KMS-11 (cell line): ENCODE measurements around the gene POU2F1.

Source experiments
- H2AFZ ChIP-seq: fragments of 200-600 bp; sonication (generic); 2 replicates; pipeline ENCODE4 v1.6.1; 2016; ENCODE audit warnings: antibody characterized with exemption, mixed run types, low read depth
- H3K27ac ChIP-seq: fragments of 200-600 bp; sonication (generic); 2 replicates; pipeline ENCODE4 v1.6.1; 2016; ENCODE audit warnings: mild to moderate bottlenecking, mixed run types
- H3K27me3 ChIP-seq: fragments of 200-600 bp; sonication (generic); 2 replicates; pipeline ENCODE4 v1.6.1; 2017; ENCODE audit warnings: mild to moderate bottlenecking, low read depth, mixed run types, moderate library complexity; ENCODE audit not compliant: insufficient read depth
- H3K36me3 ChIP-seq: fragments of 200-600 bp; sonication (generic); 2 replicates; pipeline ENCODE4 v1.6.1; 2017; ENCODE audit warnings: mild to moderate bottlenecking, mixed run types; ENCODE audit not compliant: insufficient read depth
- H3K4me1 ChIP-seq: fragments of 200-600 bp; sonication (generic); 2 replicates; pipeline ENCODE4 v1.6.1; 2016; ENCODE audit warnings: mild to moderate bottlenecking, low read depth, mixed run types; ENCODE audit not compliant: poor library complexity, severe bottlenecking
- H3K4me2 ChIP-seq: fragments of 200-600 bp; sonication (generic); 2 replicates; pipeline ENCODE4 v1.7.0; 2016; ENCODE audit warnings: mild to moderate bottlenecking, mixed run types
- H3K4me3 ChIP-seq: fragments of 200-600 bp; sonication (generic); IDR thresholded peaks from 2 replicates; pipeline ENCODE4 v1.6.1; 2017; ENCODE audit warnings: low read depth, low read length, mixed read lengths; ENCODE audit not compliant: insufficient read depth
- H3K79me2 ChIP-seq: fragments of 200-600 bp; sonication (generic); 2 replicates; pipeline ENCODE4 v1.6.1; 2016; ENCODE audit warnings: low read depth, mixed run types; ENCODE audit not compliant: insufficient read depth
- H3K9ac ChIP-seq: fragments of 200-600 bp; sonication (generic); 2 replicates; pipeline ENCODE4 v1.6.1; 2016; ENCODE audit warnings: mild to moderate bottlenecking, mixed run types
- H4K20me1 ChIP-seq: fragments of 200-600 bp; sonication (generic); 2 replicates; pipeline ENCODE4 v1.6.1; 2016; ENCODE audit warnings: mild to moderate bottlenecking, mixed run types; ENCODE audit not compliant: insufficient read depth
- TF ChIP-seq, protein P1 (sequence below): fragments of 200-600 bp; sonication (generic); conservative IDR thresholded peaks from 2 replicates; pipeline ENCODE4 v1.6.1; 2017; ENCODE audit warnings: low read depth, mild to moderate bottlenecking, antibody characterized with exemption, low read length, moderate library complexity, mixed read lengths

The POU2F1 gene

DNA sequence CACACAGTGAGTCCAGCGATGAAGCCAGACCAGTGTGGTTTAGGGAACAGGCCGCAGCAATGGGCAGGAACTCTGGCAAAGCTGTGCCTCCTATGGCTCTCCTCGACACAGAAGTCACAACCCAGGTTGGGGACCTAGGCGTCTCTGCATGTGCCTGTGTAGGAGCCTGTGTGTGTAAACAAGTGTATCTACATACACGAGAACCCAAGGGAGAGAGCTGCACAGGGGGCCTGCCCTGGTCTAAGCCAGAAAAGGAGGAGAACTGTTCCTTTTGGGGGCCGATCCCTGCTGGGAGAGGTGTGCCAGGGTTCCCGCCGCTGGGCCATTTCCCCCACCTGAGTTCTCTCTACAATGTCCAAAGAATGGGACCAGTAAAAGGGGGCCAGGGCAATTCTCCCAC lies 241.7 kb downstream of the POU2F1 start:
- Histone ChIP-seq H3K79me2 (no peaks in the 10 kb centered on the region), H3K4me1 (no peaks in the 10 kb centered on the region), H3K27me3 (no peaks in the 10 kb centered on the region), H3K27ac (no peak overlapping the region), H3K36me3 (no peaks in the 10 kb centered on the region), H3K4me2 (no peak overlapping the region), H2AFZ (no peak overlapping the region), H3K9ac (no peak overlapping the region), H3K4me3 (no peak overlapping the region), H4K20me1 (no peaks in the 10 kb centered on the region)
- TF ChIP-seq, protein P1, sequence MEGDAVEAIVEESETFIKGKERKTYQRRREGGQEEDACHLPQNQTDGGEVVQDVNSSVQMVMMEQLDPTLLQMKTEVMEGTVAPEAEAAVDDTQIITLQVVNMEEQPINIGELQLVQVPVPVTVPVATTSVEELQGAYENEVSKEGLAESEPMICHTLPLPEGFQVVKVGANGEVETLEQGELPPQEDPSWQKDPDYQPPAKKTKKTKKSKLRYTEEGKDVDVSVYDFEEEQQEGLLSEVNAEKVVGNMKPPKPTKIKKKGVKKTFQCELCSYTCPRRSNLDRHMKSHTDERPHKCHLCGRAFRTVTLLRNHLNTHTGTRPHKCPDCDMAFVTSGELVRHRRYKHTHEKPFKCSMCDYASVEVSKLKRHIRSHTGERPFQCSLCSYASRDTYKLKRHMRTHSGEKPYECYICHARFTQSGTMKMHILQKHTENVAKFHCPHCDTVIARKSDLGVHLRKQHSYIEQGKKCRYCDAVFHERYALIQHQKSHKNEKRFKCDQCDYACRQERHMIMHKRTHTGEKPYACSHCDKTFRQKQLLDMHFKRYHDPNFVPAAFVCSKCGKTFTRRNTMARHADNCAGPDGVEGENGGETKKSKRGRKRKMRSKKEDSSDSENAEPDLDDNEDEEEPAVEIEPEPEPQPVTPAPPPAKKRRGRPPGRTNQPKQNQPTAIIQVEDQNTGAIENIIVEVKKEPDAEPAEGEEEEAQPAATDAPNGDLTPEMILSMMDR = no peak

DNA sequence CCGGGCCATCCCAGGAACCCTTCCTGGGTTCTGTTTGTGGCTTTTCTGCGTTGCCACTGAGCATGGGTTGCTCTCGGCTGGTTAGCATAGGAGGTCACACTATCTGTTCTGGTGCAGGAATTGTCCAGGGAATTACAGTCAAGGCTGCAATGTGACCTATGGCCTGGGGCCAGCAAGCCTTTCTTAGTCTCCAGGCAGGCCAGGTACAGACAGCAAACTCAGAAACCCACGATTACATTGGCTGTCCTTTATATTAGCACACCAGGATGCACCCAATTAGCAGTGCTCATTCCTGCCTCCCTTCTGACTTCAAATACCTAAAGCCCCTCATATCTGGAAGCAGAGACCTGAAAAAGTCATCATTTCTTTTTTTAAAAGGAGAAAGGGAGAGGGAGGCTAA lies 242.4 kb downstream of the POU2F1 start:
- TF ChIP-seq, protein P1 = no peak
- Histone ChIP-seq H3K4me1 (no peaks in the 10 kb centered on the region), H3K9ac (no peak overlapping the region), H4K20me1 (no peaks in the 10 kb centered on the region), H3K79me2 (no peaks in the 10 kb centered on the region), H3K4me3 (no peak overlapping the region), H3K36me3 (no peaks in the 10 kb centered on the region), H3K27ac (no peak overlapping the region), H3K4me2 (no peak overlapping the region), H2AFZ (no peak overlapping the region), H3K27me3 (no peaks in the 10 kb centered on the region)

DNA sequence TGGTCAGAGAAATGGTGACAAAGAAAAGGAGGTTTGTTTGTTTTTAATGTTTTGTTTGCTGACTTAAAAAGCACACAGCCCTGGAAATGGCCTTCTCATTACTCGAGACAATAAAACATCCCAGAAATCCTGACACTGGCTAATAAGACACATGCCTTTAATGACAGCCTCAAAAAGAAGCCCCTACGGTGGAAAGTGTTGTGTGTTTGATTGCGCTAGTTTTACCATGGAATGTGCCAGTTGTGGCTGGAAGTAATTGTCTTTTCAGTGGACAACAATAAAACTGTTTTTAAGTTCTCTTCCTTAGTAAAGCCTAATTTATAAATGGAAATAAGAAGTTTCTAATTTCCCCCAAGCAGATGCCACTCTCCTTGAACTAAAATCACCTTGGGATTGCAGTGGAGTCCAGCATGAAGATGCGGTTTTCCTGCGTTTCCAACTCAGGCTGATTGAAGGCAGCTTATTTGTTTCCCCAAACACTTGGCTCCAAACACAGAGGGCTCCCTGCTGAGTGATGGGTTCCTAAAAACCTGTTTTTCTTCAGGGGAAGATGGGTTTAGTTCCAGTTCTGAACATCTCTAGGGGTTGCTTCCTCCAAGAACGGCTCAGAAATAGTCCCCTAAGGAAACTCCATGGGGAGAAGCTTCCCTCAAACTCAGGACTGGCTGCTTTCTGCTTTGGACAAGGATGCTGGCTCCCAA lies 243.3 kb downstream of the POU2F1 start:
- Histone ChIP-seq H3K27ac (no peak overlapping the region), H3K4me1 (no peaks in the 10 kb centered on the region), H3K27me3 (no peaks in the 10 kb centered on the region), H3K4me2 (no peak overlapping the region), H3K4me3 (no peak overlapping the region), H3K9ac (no peak overlapping the region), H3K79me2 (no peaks in the 10 kb centered on the region), H3K36me3 (no peaks in the 10 kb centered on the region), H4K20me1 (no peaks in the 10 kb centered on the region), H2AFZ (no peak overlapping the region)
- TF ChIP-seq, protein P1 = no peak

DNA sequence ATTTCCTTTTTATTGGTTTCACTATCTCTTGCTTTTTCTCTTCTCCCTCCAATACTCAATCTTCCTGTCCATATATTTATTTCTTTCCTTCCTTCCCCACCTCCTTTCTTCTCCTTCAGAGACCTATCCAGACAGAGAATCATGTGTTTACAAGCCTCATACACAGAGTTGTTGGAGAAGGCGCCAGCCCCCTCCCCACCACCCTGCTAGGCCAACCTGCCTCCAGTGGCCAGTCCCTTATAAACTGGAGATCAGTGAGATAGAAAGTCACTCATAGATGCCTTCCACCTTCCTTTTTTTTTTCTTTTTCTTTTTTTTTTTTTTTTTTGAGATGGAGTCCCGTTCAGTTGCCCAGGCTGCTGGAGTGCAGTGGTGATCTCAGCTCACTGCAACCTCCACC lies 244.3 kb downstream of the POU2F1 start:
- H3K4me3 ChIP-seq = no peak overlapping the region
- no peak overlapping the region for H3K4me2 ChIP-seq
- no peak overlapping the region for H3K9ac ChIP-seq
- no peaks in the 10 kb centered on the region for H4K20me1 ChIP-seq
- TF ChIP-seq, protein P1 = no peak
- no peaks in the 10 kb centered on the region for H3K27me3 ChIP-seq
- H3K27ac ChIP-seq = no peak overlapping the region
- no peaks in the 10 kb centered on the region for H3K36me3 ChIP-seq
- H3K79me2 ChIP-seq = no peaks in the 10 kb centered on the region
- H3K4me1 ChIP-seq = no peaks in the 10 kb centered on the region
- H2AFZ ChIP-seq = no peak overlapping the region
